ENCODE results near the gene IL27RA. TPM values are rescaled to one million over a fixed set of nuclear protein-coding genes. Genes with fewer than 3 reads are reported as not detected.

Gene IL27RA
- total and polyA plus RNA-seq, 2 of the 4 experiments (the other 2 are of a cell fraction), result 2.9 to 5.1 TPM

Other genes starting within 250 kb of the IL27RA start
- gene ZSWIM4, start 236.3 kb upstream of the IL27RA start, total RNA-seq (2012; rRNA removed), result 1.9 and 2.2 TPM in 2 replicates
- gene ZSWIM4, start 236.3 kb upstream of the IL27RA start, polyA plus RNA-seq (2012; rRNA removed), result 6.2 and 7.6 TPM in 2 replicates
- gene NANOS3, start 154.6 kb upstream of the IL27RA start, total RNA-seq (2012; rRNA removed), result not detected in 2 replicates
- gene NANOS3, start 154.6 kb upstream of the IL27RA start, polyA plus RNA-seq (2012; rRNA removed), result 0.63 and 0.85 TPM in 2 replicates
- gene BRME1, start 125.6 kb upstream of the IL27RA start, total RNA-seq (2012; rRNA removed), result 0.18 and 0.28 TPM in 2 replicates
- gene BRME1, start 125.6 kb upstream of the IL27RA start, polyA plus RNA-seq (2012; rRNA removed), result 0.38 and 0.56 TPM in 2 replicates
- gene CC2D1A, start 125.6 kb upstream of the IL27RA start, total RNA-seq (2012; rRNA removed), result 3.9 and 4.1 TPM in 2 replicates
- 12.4 and 14.7 TPM in 2 replicates for gene CC2D1A, start 125.6 kb upstream of the IL27RA start, polyA plus RNA-seq (2012; rRNA removed)
- gene PODNL1, start 93.3 kb upstream of the IL27RA start, total RNA-seq (2012; rRNA removed), result under 0.01 TPM in 2 replicates
- 2.3 and 2.4 TPM in 2 replicates for gene PODNL1, start 93.3 kb upstream of the IL27RA start, polyA plus RNA-seq (2012; rRNA removed)
- gene DCAF15, start 79.3 kb upstream of the IL27RA start, total RNA-seq (2012; rRNA removed), result 6.8 and 7.5 TPM in 2 replicates
- 31.0 and 31.9 TPM in 2 replicates for gene DCAF15, start 79.3 kb upstream of the IL27RA start, polyA plus RNA-seq (2012; rRNA removed)
- gene RFX1, start 25.4 kb upstream of the IL27RA start, total RNA-seq (2012; rRNA removed), result 0.36 and 0.83 TPM in 2 replicates
- 3.1 TPM in 2 replicates for gene RFX1, start 25.4 kb upstream of the IL27RA start, polyA plus RNA-seq (2012; rRNA removed)
- gene RLN3, start 3.6 kb upstream of the IL27RA start, total RNA-seq (2012; rRNA removed), result not detected in 2 replicates
- gene RLN3, start 3.6 kb upstream of the IL27RA start, polyA plus RNA-seq (2012; rRNA removed), result not detected in 2 replicates
- gene PALM3, start 30.3 kb downstream of the IL27RA start, total RNA-seq (2012; rRNA removed), result under 0.01 and 0.18 TPM in 2 replicates
- gene PALM3, start 30.3 kb downstream of the IL27RA start, polyA plus RNA-seq (2012; rRNA removed), result 0.52 and 0.84 TPM in 2 replicates
- under 0.01 TPM in 2 replicates for gene MISP3, start 41.0 kb downstream of the IL27RA start, total RNA-seq (2012; rRNA removed)
- 0.68 and 0.86 TPM in 2 replicates for gene MISP3, start 41.0 kb downstream of the IL27RA start, polyA plus RNA-seq (2012; rRNA removed)
- gene C19orf67, start 54.0 kb downstream of the IL27RA start, total RNA-seq (2012; rRNA removed), result not detected in 2 replicates
- gene C19orf67, start 54.0 kb downstream of the IL27RA start, polyA plus RNA-seq (2012; rRNA removed), result not detected in 2 replicates
- gene SAMD1, start 59.0 kb downstream of the IL27RA start, total RNA-seq (2012; rRNA removed), result 6.5 and 7.5 TPM in 2 replicates
- gene SAMD1, start 59.0 kb downstream of the IL27RA start, polyA plus RNA-seq (2012; rRNA removed), result 14.1 and 16.3 TPM in 2 replicates
- 18.1 TPM in 2 replicates for gene PRKACA, start 86.0 kb downstream of the IL27RA start, total RNA-seq (2012; rRNA removed)
- gene PRKACA, start 86.0 kb downstream of the IL27RA start, polyA plus RNA-seq (2012; rRNA removed), result 67.1 and 94.5 TPM in 2 replicates
- 10.4 and 13.1 TPM in 2 replicates for gene ASF1B, start 104.8 kb downstream of the IL27RA start, total RNA-seq (2012; rRNA removed)
- gene ASF1B, start 104.8 kb downstream of the IL27RA start, polyA plus RNA-seq (2012; rRNA removed), result 11.3 and 12.1 TPM in 2 replicates
- gene ADGRL1, start 174.4 kb downstream of the IL27RA start, total RNA-seq (2012; rRNA removed), result 0.72 and 1.4 TPM in 2 replicates
- 2.2 and 2.4 TPM in 2 replicates for gene ADGRL1, start 174.4 kb downstream of the IL27RA start, polyA plus RNA-seq (2012; rRNA removed)

Data from IMR-90 (cell line).